Activated CD8-positive, alpha-beta T cell treated with anti-CD3 and anti-CD28 coated beads for 36 hours (primary cell): Measurements from ENCODE around the gene GPN1. TPM values are rescaled to one million over a fixed set of nuclear protein-coding genes. Genes with fewer than 3 reads are reported as not detected.

Source experiments
- ATAC-seq: fragments of 200-7000 bp; cut with Tn5 transposase; one replicate; pipeline ENCODE4 v1.10.0; 2021; ENCODE audit warnings: mild to moderate bottlenecking, moderate library complexity
- CTCF ChIA-PET: fragments of 350-600 bp; sonication (Branson Sonifier 250); formaldehyde crosslinking; loops from one replicate; lab custom pipeline; 2021; ENCODE audit warnings: antibody characterized with exemption; lab: Charles Lee
- POLR2A ChIA-PET: fragments of 350-600 bp; sonication (Branson Sonifier 250); formaldehyde crosslinking; loops from one replicate; lab custom pipeline; 2021; ENCODE audit warnings: antibody characterized with exemption; lab: Charles Lee
- DNase-seq: peaks from one replicate; pipeline ENCODE4 v3.0.0-alpha.2; 2020
- H3K27ac Mint-ChIP-seq: one replicate; pipeline ENCODE4 v1.8.0; 2021; ENCODE audit warnings: mild to moderate bottlenecking, mixed read lengths
- H3K27me3 Mint-ChIP-seq: one replicate; pipeline ENCODE4 v1.8.0; 2021; ENCODE audit warnings: mixed read lengths
- H3K36me3 Mint-ChIP-seq: one replicate; pipeline ENCODE4 v1.8.0; 2021; ENCODE audit warnings: low read depth, mixed read lengths
- H3K4me1 Mint-ChIP-seq: one replicate; pipeline ENCODE4 v1.8.0; 2021; ENCODE audit warnings: low read depth, mixed read lengths
- H3K4me3 Mint-ChIP-seq: one replicate; pipeline ENCODE4 v1.8.0; 2021; ENCODE audit warnings: mild to moderate bottlenecking, moderate library complexity, mixed read lengths
- H3K9me3 Mint-ChIP-seq: one replicate; pipeline ENCODE4 v1.8.0; 2021; ENCODE audit warnings: mixed read lengths
- CTCF ChIP-seq: fragments of 200-600 bp; IDR thresholded peaks from one replicate; pipeline ENCODE4 v1.8.0; 2022; ENCODE audit warnings: antibody characterized with exemption, mild to moderate bottlenecking
- intact Hi-C: fragments of 100-400 bp; cut with micrococcal nuclease; formaldehyde crosslinking; loops from one replicate; pipeline ENCODE4 v1.10.0; 2022
- total RNA-seq, 2 experiments: library from RNA; stranded (reverse); gene quantifications; one replicate each; pipeline ENCODE4 v1.2.3, GENCODE V29; 2021

Gene GPN1
- total RNA-seq = 10 to 100 TPM; 37.6 to 41.2 TPM

GRCh38 chr2:27628767-27629709 lies at the start of gene GPN1, which contains the start of gene CCDC121:
TSS of gene GPN1 (plus strand) at chr2:27629050. CDS start at chr2:27629059, 9 bp downstream.
TSS of gene CCDC121 (minus strand) at chr2:27629012. CDS start at chr2:27627799, 1,213 bp downstream.
- Mint-ChIP-seq H3K4me1 (peaks cover 28% of the 10 kb centered on the region), H3K27me3 (no peaks in the 10 kb centered on the region), H3K4me3 (no peak within 1 kb of the TSS), H3K36me3 (peaks cover 26% of the 10 kb centered on the region), H3K27ac (no peak within 1 kb of the TSS), H3K9me3 (no peaks in the 10 kb centered on the region)
- peak; percentile 97 for ATAC-seq
- CTCF ChIA-PET = interaction anchor here (2.8 kb wide), 1 partner anchor 54 kb away, joined by 29 read pairs; no protein-coding TSS in a partner anchor
- intact Hi-C loops = no loop called here
- POLR2A ChIA-PET = interaction anchor here (0.6 to 3.9 kb wide), 13 partner anchors 9 to 325 kb away, joined by 3 to 22 read pairs (median 4); partner anchors contain the start of genes MPV17, PPM1G, SLC4A1AP and SUPT7L
- DNase-seq = peak; percentile 98
- no peak for TF ChIP-seq CTCF

- Mint-ChIP-seq H3K36me3 (peaks cover 17% of the 10 kb centered on the region), H3K27me3 (no peaks in the 10 kb centered on the region), H3K9me3 (peaks cover 24% of the 10 kb centered on the region), H3K27ac (peak overlapping the region; percentile 32), H3K4me3 (peak overlapping the region; percentile 20), H3K4me1 (peaks cover 28% of the 10 kb centered on the region)
- DNase-seq (no peak), ATAC-seq (no peak)
- CTCF ChIA-PET = interaction anchor here (1.7 kb wide), 1 partner anchor 102 kb away, joined by 4 read pairs; no protein-coding TSS in a partner anchor
- intact Hi-C loops = no loop called here
- TF ChIP-seq CTCF = no peak
- POLR2A ChIA-PET = interaction anchor here (1.5 kb wide), 1 partner anchor 102 kb away, joined by 5 read pairs; no protein-coding TSS in a partner anchor
Measured at GRCh38 chr2:27581417-27582128, 47.3 kb upstream of the GPN1 start.

- Mint-ChIP-seq H3K9me3 (peaks cover 23% of the 10 kb centered on the region), H3K27me3 (no peaks in the 10 kb centered on the region), H3K4me3 (peak overlapping the region; percentile 97), H3K27ac (peak overlapping the region; percentile 95), H3K4me1 (peaks cover 35% of the 10 kb centered on the region), H3K36me3 (peaks cover 19% of the 10 kb centered on the region)
- no peak for ATAC-seq
- intact Hi-C loops = no loop called here
- CTCF ChIA-PET = interaction anchor here (1.7 kb wide), 1 partner anchor 102 kb away, joined by 4 read pairs; no protein-coding TSS in a partner anchor
- no peak for DNase-seq
- POLR2A ChIA-PET = interaction anchor here (0.9 to 2.2 kb wide), 5 partner anchors 8 to 173 kb away, joined by 3 to 8 read pairs (median 5); partner anchors contain the start of genes GPN1, PPM1G, SLC4A1AP and SUPT7L
- no peak for TF ChIP-seq CTCF
Measured at GRCh38 chr2:27582129-27582694, 46.6 kb upstream of the GPN1 start.

- CTCF ChIA-PET = interaction anchor here (1.7 kb wide), 1 partner anchor 101 kb away, joined by 4 read pairs; no protein-coding TSS in a partner anchor
- POLR2A ChIA-PET = interaction anchor here (0.9 to 2.2 kb wide), 5 partner anchors 9 to 173 kb away, joined by 3 to 8 read pairs (median 5); partner anchors contain the start of genes GPN1, PPM1G, SLC4A1AP and SUPT7L
- H3K27me3 Mint-ChIP-seq = no peaks in the 10 kb centered on the region
Measured at GRCh38 chr2:27582695-27583389, 46.0 kb upstream of the GPN1 start, which contains the start of gene ZNF512. TSS of gene ZNF512 (plus strand) at chr2:27583042. CDS start at chr2:27583113, 71 bp downstream.

More at GRCh38 chr2:27582695-27583389, 46.0 kb upstream of the GPN1 start, which contains the start of gene ZNF512:
- peak; percentile 89 for ATAC-seq
- Mint-ChIP-seq H3K9me3 (peaks cover 18% of the 10 kb centered on the region), H3K36me3 (peaks cover 20% of the 10 kb centered on the region), H3K4me1 (peaks cover 40% of the 10 kb centered on the region), H3K4me3 (peak within 1 kb of the TSS; percentile 97), H3K27ac (peak within 1 kb of the TSS; percentile 95)
- peak; percentile 93 for DNase-seq
- no peak for TF ChIP-seq CTCF
- intact Hi-C loops = no loop called here
